HG02588 (cell line): ENCODE measurements around the gene CYTH2.
A peak's percentile ranks its signal among the peaks of the same experiment; 100 is the strongest.

ENCODE experiments used
- ATAC-seq: cut with Tn5 transposase; IDR thresholded peaks from one replicate; pipeline ENCODE4 v1.9.1; 2021; ENCODE audit warnings: mild to moderate bottlenecking, moderate library complexity; ENCODE audit not compliant: unreplicated experiment

The CYTH2 gene

DNA sequence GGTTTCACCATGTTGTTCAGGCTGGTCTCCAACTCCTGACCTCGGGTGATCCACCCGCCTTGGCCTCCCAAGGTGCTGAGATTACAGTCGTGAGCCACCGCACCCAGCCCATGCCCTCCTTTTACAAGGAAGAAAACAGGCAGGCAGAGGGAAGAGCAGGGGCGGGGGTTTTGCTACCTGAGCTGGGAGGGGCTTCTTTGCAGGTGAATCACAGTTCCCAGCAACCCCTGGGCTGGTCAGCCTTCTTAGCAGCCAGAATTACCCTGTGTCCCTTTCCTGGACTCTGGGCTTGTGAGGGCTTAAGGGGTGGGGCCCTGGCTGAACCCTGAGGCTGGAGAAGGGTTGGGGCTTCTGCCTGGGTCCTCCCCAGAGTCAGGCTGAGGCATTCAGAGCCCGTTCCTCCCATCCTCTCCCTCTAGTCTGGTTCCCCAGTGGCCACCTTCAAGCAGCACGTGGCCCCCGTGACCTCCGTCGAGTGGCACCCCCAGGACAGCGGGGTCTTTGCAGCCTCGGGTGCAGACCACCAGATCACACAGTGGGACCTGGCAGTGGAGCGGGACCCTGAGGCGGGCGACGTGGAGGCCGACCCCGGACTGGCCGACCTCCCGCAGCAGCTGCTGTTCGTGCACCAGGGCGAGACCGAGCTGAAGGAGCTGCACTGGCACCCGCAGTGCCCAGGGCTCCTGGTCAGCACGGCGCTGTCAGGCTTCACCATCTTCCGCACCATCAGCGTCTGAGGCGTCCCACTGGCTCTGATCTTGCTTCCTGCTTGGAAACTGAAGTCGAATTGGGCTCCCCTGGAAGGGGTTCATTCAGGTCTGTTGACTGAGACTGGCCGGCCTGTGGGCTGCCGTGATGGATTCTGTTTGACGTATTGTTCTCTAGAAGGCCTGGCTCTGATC, 16.6 kb upstream of the CYTH2 start:
- ATAC-seq = no peak

DNA sequence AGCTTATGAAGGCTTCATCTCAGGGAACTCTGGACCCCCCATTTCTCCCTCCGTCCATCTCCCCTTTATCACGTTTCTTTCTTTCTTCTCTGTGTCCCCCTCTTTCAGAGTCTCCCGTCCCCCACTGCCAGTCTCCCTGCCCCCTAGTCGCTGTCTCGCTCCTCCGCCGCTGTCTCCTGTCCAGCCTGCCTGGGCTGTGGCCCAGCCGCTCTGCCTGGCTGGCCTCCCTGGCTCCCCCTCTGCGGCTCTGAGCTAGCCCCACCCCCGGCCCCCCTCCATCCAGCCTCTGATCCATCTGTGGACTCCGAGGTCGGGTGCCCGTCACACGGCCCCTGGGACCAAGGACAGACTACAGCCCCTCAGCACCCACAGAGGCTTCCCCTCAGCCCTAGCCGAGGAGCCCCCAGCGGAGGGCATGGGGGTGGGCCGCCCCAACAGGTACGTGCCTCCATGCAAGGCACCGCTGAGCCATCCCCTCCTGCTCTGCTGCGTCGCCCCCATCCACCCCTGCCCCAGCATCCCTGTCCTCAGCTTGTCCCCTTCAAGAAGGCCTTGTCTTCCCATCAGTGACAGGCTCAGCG, 14.9 kb upstream of the CYTH2 start:
- no peak for ATAC-seq

DNA sequence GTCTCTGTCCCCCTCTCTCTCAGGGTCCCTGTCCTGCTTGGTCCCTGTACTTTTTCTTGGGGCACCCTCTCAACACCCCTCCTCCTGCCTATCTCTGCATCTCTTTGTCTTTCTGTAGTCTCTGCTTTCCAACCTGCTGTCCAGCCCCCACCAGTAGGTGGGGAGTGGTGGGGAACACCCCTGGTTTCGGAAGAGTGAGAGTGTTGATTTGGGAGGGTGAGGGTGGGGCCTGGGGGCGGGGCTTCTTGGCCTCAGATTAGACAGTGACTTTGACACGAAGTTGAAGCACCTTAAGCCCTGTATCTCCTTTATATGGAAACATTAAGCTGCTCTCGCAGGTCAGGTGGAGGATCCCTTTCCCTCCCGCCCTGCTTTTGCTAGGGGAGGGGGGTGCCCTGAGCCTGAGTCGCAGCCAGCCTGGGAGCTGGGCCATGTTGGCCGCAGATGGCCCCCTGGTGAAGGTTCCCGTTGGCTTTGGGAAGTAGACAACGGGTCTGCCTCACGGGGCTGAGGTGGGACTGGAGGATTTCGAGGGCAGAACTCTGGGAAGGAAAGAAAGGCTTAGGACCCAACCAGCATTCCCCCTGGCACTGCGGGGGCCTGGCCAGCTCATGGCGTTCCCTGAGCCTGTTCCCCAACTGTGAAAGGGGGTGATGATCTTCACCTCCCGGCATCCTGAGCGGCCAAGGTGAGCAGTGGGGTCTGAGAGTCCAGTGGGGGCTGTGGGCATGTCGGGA, 13.8 kb upstream of the CYTH2 start, which contains the start of gene KCNJ14:
Gene KCNJ14 (plus strand): TSS at position 404 of the 737 bp plus-strand sequence. CDS start 6,151 bp downstream, outside the sequence.
- no peak for ATAC-seq

DNA sequence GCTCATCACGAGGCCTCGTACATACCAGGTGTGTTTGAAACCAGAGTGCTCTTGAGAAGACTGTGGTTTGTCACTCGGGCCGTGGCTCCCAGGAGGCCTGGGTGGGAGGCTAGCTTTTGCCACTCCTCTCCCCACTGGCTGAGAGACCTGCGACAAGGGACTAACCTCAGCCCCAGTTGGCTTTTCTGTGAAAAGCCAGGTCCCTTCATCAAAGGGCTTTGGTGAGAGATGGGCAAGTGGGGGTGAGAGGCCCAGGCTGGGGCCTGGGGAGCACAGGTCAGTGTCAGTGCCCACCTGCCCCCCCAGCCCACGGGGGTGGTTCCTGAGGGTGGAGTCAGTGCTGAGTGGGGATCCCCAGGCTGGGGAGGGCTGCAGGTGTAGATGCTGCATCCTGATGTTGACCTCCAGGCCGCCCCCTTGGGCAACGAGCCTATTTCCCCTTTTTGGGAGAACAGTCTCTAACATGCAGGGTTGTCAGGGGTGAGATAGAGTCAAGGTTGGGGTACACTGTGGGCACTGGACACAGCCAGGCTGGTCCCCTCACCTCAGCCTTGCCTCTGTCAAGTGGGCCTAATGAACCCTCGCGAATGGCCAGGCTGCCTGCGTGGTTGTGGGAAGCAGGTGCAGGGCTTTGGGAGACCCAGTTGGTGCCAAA, 13.1 kb upstream of the CYTH2 start:
- no peak for ATAC-seq

DNA sequence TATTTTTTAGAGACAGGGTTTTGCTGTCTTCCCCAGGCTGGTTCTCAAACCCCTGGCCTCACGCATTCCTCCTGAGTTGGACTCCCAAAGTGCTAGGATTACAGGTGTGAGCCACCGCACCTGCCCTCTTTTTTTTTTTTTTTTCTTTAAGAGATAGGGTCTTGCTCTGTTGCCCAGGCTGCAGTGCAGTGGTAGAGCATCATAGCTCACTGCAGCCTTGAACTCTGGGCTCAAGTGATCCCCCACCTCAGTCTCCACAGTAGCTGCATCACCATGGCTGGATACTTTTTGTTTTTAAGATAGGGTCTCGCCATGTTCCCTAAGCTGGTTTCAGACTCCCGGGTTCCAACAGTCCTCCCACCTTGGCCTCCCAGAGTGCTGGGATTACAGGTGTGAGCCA, 12.3 kb upstream of the CYTH2 start:
- ATAC-seq = no peak

DNA sequence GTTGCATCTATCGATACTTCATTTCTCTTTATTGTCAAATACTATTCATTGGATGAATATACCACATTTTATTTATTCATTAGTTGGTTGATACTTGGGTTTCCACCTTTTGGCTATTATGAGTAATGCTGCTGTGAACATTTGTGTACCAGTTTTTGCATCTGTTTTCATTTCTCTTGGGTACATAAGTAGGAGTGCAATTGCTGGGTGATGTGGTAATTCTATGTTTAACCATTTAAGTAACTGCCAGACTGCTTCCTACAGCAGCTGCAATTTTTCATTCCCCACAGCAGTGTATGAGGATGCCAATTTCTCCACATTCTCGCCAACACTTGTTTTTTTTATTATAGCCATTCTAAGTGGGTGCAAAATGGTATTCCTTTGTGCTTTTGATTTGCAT, 11.2 kb upstream of the CYTH2 start:
- ATAC-seq = no peak

DNA sequence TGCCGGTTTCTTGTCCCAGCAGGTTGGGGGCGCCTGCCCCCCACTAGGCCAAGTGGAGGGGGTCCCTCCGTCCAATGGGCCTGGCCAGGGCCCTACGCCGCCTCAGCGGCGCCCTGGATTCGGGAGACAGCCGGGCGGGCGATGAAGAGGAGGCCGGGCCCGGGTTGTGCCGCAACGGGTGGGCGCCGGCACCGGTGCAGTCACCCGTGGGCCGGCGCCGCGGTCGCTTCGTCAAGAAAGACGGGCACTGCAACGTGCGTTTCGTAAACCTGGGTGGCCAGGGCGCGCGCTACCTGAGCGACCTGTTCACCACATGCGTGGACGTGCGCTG, 7.6 kb upstream of the CYTH2 start:
- no peak for ATAC-seq

DNA sequence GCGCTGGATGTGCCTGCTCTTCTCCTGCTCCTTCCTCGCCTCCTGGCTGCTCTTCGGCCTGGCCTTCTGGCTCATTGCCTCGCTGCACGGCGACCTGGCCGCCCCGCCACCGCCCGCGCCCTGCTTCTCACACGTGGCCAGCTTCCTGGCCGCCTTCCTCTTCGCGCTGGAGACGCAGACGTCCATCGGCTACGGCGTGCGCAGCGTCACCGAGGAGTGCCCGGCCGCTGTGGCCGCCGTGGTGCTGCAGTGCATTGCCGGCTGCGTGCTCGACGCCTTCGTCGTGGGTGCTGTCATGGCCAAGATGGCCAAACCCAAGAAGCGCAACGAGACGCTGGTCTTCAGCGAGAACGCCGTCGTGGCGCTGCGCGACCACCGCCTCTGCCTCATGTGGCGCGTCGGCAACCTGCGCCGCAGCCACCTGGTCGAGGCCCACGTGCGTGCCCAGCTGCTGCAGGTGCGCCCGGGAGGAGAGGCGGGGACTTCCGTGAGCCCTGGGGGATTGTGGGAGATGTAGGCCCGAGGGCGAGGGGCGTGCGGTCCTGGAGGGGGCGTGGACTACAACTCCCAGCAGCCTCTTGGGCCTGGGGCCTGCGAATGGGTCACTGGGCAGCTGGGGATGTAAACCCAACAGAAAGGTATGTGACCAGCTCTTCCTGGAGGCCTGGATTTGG, 7.0 kb upstream of the CYTH2 start:
- no peak for ATAC-seq

DNA sequence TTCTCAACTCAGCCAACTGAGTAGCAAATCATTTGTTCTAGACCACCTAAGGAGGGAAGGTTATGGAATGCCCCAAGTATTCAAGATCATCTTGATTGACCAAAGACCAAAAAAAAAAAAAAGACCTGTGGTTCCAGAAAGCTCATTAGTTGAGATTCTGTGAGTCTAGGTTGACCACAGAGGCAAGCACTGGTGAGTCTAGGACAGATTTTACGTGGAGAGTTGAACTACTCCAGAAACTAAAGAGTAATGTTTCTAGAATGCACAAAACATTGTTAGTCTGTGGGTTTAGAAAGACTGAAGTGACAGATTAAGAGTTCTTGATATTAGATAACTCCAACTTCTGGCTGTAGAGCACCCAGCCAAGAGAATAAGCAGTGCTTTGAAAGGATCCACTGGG, 4.0 kb upstream of the CYTH2 start:
- ATAC-seq = no peak

DNA sequence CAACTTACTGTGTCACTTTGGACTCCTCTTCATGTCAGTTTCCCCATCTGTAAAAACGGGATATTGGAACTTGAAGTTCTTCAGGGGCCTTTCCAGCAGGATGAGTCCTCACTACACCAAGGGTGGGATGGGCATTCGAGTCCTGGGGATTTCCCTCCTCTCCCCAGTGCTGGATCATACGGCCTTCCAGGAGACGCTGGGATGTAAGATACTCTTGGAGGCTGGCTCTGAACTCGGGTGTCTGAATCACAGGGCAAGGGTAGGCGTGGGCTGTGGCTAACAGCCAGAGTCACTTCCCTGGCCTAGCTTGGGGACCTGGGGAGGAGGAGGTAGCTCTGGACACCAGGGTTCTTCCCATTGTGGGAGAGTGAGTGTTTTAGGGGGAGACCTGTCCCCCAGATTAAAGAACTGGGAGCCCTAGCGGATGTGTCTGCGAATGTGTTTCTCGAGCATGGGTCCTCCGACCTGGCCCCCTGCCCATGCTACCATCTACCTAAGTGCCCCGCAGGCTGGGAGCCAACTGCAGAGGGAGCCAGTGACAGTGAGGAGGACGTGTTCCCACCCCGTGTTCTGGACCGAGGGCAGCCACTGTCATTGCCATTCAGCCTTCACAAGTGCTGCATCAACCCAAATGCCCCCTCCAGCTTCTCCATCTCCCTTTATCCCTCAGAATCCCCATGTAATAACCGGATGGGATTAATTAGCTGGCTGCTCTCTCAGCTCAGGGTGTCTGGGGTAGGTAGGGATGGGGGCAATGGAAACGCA, 2.4 kb upstream of the CYTH2 start:
- ATAC-seq = no peak

DNA sequence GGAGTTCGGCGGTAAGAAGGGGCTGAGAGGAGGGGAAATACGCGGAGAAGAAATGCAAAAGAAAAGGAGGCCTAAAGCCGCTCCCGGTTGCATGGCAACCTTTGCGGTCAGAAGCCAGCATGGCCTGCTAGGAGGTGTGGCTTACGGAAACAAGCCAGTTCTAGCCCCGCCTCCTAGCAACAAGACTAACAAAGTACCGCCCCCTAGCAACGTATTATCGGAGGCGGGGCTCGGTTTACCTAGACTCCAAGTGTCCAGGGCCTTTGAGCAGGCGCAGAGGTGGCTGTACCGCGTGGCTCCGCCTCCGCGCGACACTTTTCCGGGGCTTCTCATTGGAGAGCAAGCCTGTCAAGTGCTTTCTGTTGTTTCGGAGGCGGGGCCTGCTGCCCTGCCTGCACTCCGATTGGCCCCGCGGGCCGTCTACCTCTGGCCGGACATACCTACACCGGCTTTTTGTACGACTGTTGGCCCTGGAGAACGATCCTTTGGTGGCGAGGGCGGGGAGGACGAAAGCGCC, 339 bp upstream of the CYTH2 start:
- ATAC-seq = peak; percentile 83

DNA sequence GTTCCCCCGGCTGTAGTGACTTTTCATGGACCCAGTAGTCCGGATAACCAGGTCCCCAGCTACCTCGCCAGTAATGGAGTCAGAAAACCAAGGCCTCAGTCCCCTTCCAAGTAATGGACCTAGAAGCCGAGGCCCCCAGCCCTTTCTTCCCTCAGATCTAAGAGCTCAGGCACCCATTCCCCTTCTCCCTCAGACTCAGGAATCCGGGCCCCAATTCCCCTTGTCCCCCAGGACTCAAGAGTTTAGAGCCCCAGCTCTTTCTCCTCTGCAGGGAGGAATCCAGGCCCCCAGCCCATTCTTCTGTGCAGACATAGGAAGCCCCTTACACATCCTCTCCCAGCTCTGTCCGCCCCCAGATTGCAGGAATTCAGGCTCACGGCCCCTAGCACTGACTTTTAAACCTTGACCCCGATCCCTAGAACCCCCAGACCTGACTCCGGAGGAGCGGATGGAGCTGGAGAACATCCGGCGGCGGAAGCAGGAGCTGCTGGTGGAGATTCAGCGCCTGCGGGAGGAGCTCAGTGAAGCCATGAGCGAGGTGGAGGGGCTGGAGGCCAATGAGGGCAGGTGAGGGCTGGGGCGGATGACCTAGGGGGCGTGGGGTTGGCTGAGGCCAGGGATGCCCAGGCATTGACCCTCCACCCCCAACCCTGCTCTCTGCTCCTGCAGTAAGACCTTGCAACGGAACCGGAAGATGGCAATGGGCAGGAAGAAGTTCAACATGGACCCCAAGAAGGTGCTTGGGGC, 938 bp downstream of the CYTH2 start:
- ATAC-seq = no peak

DNA sequence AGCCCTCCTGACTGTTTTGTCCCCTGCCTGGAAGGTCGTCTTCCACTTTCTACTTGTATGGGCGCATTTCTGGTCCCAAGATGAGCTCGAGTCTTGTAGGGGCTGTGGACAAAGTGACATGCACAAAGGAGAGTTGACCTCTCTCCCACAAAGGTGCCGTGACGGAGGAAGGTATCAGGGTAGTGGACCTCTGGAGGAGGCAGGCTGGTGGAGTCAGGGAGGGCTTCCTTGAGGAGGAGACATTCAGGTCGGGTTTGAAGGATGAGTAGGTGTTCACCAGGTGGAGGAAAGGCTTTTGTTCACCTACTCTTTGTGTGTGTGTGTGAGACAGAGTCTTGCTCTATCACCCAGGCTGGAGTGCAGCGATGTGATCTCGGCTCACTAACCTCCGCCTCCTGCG, 1.7 kb downstream of the CYTH2 start:
- ATAC-seq = no peak

DNA sequence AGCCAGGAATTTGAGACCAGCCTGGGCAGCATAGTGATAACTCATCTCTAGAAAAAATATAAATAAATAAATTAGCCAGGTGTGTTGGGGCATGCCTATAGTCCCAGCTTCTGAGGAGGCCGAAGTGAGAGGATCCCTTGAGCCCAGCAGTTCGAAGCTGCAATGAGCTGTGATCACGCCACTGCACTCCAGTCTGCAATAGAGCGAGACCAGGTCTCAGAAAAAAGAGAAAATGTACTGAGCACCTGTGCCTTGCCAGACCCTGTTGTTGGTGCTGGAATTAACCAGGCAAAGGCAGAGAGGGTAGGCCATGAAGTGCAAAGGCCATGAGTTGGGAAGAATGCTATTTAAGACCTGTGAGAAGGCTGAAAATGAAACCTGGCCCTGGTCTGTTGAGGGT, 2.7 kb downstream of the CYTH2 start:
- ATAC-seq = no peak

DNA sequence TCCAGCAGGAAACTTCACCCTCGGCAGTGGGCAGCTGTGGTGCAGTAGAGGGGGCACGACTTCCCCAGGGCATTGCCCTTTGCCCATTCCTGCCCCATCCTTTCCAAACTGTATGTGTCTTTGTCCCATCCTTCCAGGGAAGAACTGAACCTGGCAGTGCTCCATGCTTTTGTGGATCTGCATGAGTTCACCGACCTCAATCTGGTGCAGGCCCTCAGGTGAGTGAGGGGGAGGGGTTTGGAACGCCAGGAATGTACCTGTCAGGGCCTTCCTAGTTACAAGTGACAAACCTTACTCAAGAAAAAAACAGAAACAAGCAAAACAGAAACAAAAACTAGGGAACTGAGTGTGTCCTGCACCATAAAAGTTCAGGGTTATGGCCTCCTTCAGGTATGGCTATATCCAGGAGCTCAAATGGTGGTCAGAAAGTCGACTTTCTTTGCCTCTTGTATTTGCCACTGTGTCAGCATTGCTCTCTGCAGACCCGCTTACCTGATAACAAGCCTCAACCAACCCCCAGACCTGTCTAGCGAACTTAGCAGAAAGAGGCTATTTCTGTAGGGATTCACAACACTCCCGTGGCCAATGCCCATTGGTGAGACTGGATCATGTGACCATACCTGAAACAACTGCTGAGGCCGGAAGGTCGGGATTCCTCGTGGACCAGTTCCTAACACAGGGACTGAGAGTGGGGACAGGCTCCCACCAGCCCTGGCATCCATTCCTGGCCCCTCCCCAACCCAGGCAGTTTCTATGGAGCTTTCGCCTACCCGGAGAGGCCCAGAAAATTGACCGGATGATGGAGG, 4.2 kb downstream of the CYTH2 start:
- no peak for ATAC-seq

DNA sequence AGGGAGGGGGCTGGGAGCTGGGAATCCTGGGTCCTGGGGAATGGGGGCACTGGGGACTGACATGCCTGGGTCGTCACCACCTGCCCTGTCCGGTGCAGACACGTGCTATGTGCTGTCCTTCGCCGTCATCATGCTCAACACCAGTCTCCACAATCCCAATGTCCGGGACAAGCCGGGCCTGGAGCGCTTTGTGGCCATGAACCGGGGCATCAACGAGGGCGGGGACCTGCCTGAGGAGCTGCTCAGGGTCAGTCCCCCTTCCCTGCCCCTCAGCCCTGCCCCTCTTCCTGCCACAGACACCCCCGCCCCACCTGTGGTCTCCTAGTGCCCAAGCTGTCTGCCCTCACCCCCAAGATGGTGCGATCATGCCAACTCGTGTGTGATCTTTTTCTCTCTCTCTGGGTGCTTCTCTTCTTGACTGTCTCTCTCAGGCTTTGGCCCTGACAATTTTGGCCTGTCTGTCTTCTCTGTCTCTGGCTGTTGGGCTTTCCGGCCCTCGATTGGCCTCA, 5.0 kb downstream of the CYTH2 start:
- no peak for ATAC-seq

DNA sequence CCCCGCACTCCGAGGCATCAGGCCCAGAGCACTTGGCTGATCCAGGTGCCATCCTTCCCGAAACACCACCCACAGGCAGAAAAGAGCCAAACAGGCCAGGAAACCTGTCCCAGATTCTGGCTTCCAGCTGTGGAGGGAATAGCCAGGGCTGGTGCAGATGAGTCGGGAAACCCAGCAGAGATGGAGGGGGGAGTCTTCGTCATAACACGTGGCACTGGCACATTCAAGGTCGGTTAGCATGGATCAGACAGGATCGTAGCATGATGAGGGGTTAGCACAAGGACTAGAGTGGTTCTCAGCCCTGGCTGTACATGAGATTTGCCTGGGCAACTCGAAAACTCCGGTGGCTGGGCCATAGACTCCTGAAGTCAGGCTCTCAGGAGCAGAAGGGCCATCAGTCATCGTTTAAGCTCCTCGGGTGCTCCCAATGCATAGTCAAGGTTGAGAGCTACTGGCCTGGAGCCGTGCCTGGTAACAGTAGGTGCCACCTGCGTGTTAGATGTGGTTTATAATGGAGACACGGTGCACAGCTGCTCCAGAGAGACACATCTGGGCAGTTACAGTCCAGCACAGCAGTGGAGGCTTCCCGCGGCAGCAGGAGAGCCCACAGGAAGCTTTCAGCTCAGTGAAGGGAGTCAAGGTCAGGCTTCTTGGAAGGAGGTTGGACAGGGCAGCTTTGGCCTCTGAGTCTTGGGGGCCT, 6.3 kb downstream of the CYTH2 start:
- no peak for ATAC-seq

DNA sequence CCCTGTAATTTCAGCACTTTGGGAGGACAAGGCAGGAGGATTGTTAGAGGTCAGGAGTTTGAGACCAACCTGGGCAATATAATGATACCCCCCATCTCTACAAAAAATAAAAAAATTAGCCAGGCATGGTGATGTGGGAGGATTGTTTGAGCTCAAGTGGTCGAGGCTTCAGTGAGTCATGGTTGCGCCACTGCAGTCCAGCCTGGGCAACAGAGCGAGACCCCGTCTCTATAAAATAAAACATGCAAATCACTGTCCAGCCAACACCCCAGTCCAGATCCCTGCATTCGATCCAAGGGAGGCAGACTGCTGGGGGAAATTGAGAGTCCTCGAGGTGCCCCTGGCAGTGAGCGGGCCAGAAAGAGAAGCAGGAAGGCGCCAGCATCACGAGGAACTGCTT, 7.0 kb downstream of the CYTH2 start:
- no peak for ATAC-seq
